Tibial nerve (tissue), 4 donors: ENCODE measurements around the gene CDKL2.

Experiments
- EP300 ChIP-seq, 2 donors: sonication (generic); formaldehyde crosslinking; IDR thresholded peaks; one replicate each; pipeline ENCODE4 v1.6.1; 2017; ENCODE audit warnings: antibody characterized with exemption in 2 of 2, mild to moderate bottlenecking in 1 of 2
- POLR2A ChIP-seq, 2 donors: fragments of 450-650 bp; IDR thresholded peaks; one replicate each; pipeline ENCODE4 v1.6.1; 2017; ENCODE audit warnings: antibody characterized with exemption in 2 of 2, mild to moderate bottlenecking in 2 of 2, moderate library complexity in 2 of 2
- TF ChIP-seq, protein P1 (sequence below), 5 experiments: fragments of 200-600 bp in 3 of 5; fragments of 450-650 bp in 2 of 5; sonication (generic) in 3 of 5; IDR thresholded peaks; one replicate each; pipeline ENCODE4 v1.5.1; 2016 to 2019; ENCODE audit warnings: antibody characterized with exemption in 5 of 5, mild to moderate bottlenecking in 3 of 5, moderate library complexity in 2 of 5

DNA sequence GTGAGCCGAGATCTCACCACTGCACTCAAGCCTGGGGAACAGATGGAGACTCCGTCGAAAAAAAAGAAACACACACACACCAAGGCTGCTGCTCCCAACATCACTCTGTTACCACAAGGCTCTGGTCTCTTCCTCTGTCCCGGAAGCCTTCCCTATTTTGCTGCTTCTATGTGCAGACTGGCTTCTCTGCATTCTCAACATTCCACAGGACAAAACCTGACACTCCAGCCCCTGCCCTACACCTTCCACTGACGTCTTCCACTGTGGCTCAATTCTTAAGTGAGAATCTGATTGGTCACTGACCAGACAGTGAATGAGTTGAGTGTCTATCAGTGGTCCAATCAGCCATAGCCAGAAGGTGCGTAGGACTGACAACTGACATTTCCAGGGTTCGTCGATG lies 68.5 kb downstream of the CDKL2 start:
- TF ChIP-seq POLR2A (IDR thresholded peaks at IDR 0.05) (no peak), EP300 (IDR thresholded peaks at IDR 0.05) (no peak)
- TF ChIP-seq, protein P1, sequence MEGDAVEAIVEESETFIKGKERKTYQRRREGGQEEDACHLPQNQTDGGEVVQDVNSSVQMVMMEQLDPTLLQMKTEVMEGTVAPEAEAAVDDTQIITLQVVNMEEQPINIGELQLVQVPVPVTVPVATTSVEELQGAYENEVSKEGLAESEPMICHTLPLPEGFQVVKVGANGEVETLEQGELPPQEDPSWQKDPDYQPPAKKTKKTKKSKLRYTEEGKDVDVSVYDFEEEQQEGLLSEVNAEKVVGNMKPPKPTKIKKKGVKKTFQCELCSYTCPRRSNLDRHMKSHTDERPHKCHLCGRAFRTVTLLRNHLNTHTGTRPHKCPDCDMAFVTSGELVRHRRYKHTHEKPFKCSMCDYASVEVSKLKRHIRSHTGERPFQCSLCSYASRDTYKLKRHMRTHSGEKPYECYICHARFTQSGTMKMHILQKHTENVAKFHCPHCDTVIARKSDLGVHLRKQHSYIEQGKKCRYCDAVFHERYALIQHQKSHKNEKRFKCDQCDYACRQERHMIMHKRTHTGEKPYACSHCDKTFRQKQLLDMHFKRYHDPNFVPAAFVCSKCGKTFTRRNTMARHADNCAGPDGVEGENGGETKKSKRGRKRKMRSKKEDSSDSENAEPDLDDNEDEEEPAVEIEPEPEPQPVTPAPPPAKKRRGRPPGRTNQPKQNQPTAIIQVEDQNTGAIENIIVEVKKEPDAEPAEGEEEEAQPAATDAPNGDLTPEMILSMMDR (IDR thresholded peaks at IDR 0.05) = no peak
